Measurements from ENCODE around the gene ADAMTS17. TPM values are rescaled to one million over a fixed set of nuclear protein-coding genes. Genes with fewer than 3 reads are reported as not detected.

ADAMTS17 gene
- total RNA-seq, 1 donor from 2014 or later, result 0.99 TPM

DNA sequence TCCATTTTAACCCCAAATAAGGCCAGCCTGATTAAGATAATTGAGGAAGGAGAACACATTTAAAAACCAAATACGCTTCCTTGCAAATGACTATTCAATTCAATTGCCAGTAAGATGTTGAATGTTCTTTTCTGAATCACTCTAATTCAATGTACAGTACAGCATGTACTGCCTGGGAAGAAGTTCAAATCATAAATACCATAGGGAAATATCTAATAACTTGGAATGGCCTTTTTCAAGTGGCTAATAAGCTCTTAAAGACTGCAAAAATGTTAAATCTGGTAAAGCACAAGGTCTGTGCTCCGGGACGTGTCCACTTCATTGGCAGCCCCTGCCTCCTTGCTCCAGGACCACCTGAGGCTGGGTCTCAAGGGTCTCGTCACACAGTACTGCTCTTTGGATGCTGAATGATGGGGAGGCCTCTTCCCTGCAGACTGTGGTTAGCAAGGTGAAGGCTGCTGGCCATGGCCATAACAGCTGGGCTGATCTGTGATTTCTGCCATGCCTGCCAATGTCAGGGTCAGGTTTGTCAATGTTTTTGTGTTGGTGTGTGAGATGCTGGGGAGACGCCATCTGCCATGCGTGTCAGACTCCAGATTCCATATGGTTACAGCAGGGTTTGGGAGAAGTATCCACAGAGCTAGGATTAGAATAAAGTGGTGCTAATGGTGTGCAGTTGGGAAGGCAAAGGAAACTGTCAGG lies 300.5 kb downstream of the ADAMTS17 start:
- H3K27me3 ChIP-seq (ENCODE audit: low read depth), result no peaks in the 10 kb centered on the region
- no peaks in the 10 kb centered on the region for H3K36me3 ChIP-seq
- TF ChIP-seq, protein P1, sequence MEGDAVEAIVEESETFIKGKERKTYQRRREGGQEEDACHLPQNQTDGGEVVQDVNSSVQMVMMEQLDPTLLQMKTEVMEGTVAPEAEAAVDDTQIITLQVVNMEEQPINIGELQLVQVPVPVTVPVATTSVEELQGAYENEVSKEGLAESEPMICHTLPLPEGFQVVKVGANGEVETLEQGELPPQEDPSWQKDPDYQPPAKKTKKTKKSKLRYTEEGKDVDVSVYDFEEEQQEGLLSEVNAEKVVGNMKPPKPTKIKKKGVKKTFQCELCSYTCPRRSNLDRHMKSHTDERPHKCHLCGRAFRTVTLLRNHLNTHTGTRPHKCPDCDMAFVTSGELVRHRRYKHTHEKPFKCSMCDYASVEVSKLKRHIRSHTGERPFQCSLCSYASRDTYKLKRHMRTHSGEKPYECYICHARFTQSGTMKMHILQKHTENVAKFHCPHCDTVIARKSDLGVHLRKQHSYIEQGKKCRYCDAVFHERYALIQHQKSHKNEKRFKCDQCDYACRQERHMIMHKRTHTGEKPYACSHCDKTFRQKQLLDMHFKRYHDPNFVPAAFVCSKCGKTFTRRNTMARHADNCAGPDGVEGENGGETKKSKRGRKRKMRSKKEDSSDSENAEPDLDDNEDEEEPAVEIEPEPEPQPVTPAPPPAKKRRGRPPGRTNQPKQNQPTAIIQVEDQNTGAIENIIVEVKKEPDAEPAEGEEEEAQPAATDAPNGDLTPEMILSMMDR (IDR thresholded peaks at IDR 0.05; ENCODE audit: borderline replicate concordance), result no peak
- H3K9me3 ChIP-seq (replicated peaks), result no peaks in the 10 kb centered on the region
- no peak overlapping the region for H3K4me3 ChIP-seq
- H3K27ac ChIP-seq (replicated peaks), result no peak overlapping the region
- intact Hi-C loops (cut with micrococcal nuclease), result no loop called here
- peaks cover 15% of the 10 kb centered on the region for H3K4me1 ChIP-seq
- no peak for DNase-seq

DNA sequence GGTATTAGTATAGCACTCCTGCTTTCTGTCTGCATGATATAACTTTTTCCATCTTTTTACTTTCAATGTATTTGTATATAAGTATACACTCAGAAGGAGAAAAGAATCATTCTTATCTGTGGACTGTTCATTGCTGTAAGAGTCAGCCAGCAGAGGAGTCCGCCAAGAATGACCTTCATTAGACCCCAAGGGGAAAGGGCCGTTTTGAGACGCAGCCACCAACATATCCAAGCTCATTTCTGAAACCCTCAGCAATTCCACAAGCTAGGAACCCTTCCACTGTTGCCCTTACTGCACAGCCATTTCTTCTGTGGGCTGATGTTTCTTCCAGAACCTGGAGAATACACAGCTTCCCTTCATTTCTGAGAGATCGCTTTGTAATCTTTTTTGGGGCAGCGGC lies 301.8 kb downstream of the ADAMTS17 start:
- no peaks in the 10 kb centered on the region for H3K36me3 ChIP-seq
- TF ChIP-seq, protein P1 (IDR thresholded peaks at IDR 0.05; ENCODE audit: borderline replicate concordance), result no peak
- no peaks in the 10 kb centered on the region for H3K9me3 ChIP-seq (replicated peaks)
- H3K4me1 ChIP-seq, result peaks cover 15% of the 10 kb centered on the region
- DNase-seq, result no peak
- no peak overlapping the region for H3K27ac ChIP-seq (replicated peaks)
- no peaks in the 10 kb centered on the region for H3K27me3 ChIP-seq (ENCODE audit: low read depth)
- intact Hi-C loops (cut with micrococcal nuclease), result no loop called here
- no peak overlapping the region for H3K4me3 ChIP-seq

DNA sequence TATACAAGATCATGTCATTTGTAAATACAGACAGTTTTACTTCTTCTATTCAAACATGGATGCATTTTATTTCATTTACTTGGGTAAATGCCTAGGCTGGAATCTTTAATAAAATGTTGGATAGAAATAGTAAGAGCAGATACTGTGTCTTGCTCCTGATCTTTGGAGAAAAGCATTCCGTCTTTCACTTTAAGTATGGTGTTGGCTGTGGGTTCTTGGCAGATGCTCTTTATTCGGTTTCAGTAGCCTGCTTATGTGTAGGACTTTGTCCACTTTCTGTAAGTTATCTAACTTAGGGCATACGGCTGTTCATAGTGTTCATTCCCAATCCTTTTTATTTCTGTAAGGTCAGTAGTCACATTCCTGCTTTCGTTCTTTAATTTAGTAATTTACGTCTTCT lies 303.0 kb downstream of the ADAMTS17 start:
- TF ChIP-seq, protein P1 (IDR thresholded peaks at IDR 0.05; ENCODE audit: borderline replicate concordance), result no peak
- no peak for DNase-seq
- Histone ChIP-seq H3K27me3 (ENCODE audit: low read depth) (no peaks in the 10 kb centered on the region), H3K4me3 (no peak overlapping the region), H3K4me1 (peaks cover 20% of the 10 kb centered on the region), H3K9me3 (replicated peaks) (no peaks in the 10 kb centered on the region), H3K36me3 (no peaks in the 10 kb centered on the region), H3K27ac (replicated peaks) (no peak overlapping the region)
- intact Hi-C loops (cut with micrococcal nuclease), result no loop called here

DNA sequence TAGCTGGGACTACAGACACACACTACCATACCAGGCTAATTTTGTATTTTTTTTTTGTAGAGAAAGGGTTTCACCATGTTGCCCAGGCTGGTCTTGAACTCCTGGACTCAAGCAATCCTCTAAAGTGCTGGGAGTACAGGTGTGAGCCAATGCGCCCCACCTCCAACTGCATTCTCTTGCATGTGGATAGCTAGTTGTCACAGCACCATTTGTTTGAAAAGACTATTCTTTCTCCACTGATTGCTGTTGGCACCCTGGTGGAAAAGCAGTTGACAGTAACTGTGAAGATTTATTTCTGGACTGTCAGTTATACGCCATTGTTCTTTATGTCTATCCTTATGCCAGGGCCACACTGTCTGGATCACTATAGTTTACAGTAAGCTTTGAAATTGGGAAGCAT lies 303.9 kb downstream of the ADAMTS17 start:
- H3K4me1 ChIP-seq, result peaks cover 20% of the 10 kb centered on the region
- H3K27ac ChIP-seq (replicated peaks), result no peak overlapping the region
- no peaks in the 10 kb centered on the region for H3K36me3 ChIP-seq
- intact Hi-C loops (cut with micrococcal nuclease), result no loop called here
- H3K9me3 ChIP-seq (replicated peaks), result no peaks in the 10 kb centered on the region
- no peaks in the 10 kb centered on the region for H3K27me3 ChIP-seq (ENCODE audit: low read depth)
- no peak for DNase-seq
- TF ChIP-seq, protein P1 (IDR thresholded peaks at IDR 0.05; ENCODE audit: borderline replicate concordance), result no peak
- no peak overlapping the region for H3K4me3 ChIP-seq

DNA sequence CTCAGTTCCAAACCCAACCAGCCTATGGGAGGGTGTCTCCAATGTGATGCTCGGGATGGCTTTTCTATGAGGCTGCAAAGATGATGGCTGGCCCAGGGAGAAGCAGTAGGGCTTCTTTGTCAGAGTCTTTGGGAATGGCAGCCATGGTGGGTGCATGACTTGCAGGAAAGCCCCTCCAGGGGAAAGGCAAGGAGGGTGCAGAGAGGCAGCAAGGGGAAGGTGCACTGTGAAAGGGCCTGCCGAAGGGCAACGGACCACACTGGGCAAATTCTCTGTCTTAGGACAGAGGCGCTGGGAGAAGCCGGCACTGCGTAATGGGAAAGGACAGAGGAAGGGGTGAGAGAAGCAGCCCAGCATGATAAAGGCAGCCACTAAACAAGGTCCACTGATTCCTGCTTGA lies 305.8 kb downstream of the ADAMTS17 start:
- no peaks in the 10 kb centered on the region for H3K27me3 ChIP-seq (ENCODE audit: low read depth)
- peaks cover 26% of the 10 kb centered on the region for H3K4me1 ChIP-seq
- no peak overlapping the region for H3K4me3 ChIP-seq
- no peak for DNase-seq
- H3K27ac ChIP-seq (replicated peaks), result no peak overlapping the region
- H3K36me3 ChIP-seq, result no peaks in the 10 kb centered on the region
- no peaks in the 10 kb centered on the region for H3K9me3 ChIP-seq (replicated peaks)
- TF ChIP-seq, protein P1 (IDR thresholded peaks at IDR 0.05; ENCODE audit: borderline replicate concordance), result no peak
- intact Hi-C loops (cut with micrococcal nuclease), result no loop called here
